HG03066 (cell line): ENCODE measurements around the gene TMEM63C.

Source experiments
- ATAC-seq: cut with Tn5 transposase; IDR thresholded peaks from one replicate; pipeline ENCODE4 v1.9.1; 2021; ENCODE audit warnings: low read depth; ENCODE audit not compliant: unreplicated experiment

Gene TMEM63C

DNA sequence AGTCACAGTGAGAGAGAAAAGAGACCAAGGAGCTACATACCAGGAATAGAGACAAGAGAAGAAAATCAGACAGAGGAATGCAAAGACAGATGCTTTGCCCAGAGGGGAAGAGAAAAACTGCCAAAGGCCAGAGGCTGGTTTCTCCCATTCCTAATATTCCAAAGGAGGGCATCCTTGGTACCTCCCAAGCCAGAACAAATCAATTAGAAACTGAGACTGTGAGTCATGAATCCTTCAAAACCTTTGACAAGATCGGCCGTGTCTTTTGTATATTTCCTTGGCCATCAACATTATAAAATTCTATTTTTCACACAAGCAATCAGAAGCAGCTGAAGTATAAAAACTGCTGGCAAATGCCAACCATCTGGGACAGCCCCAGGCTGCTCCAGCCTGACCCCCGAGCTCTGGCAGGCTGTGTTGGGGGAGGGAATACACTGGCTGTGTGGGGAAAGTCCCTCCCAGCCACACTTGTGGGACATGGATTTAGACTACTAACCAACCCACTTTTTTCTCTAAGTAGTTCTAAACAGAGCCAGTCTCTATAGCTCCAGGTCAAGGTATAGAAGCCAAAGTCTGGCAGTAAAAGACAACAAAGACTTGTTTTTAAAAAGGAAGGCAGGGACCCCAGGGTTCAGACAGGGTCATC is 125.4 kb downstream of the TMEM63C start:
- ATAC-seq: no peak
